H1 (cell line): ENCODE measurements around the gene OR13J1. TPM values are rescaled to one million over a fixed set of nuclear protein-coding genes. Genes with fewer than 3 reads are reported as not detected.

Experiments used
- CTCF ChIA-PET: fragments of 300-600 bp; sonication (Branson Sonifier 250); formaldehyde crosslinking; loops from one replicate; lab custom pipeline; 2021; ENCODE audit not compliant: partially characterized antibody; lab: Charles Lee
- POLR2A ChIA-PET: fragments of 300-600 bp; sonication (Branson Sonifier 250); formaldehyde crosslinking; loops from one replicate; lab custom pipeline; 2021; ENCODE audit warnings: inconsistent platforms; ENCODE audit not compliant: partially characterized antibody; lab: Charles Lee
- DNase-seq, 2 experiments: peaks; one replicate each; pipeline versions ENCODE4 v3.0.0 to v3.0.0-alpha.2; 2010 to 2022; ENCODE audit warnings: low spot score in 2 of 2, low read depth in 1 of 2, mixed read lengths in 1 of 2
- FAIRE-seq: peaks from 2 replicates; lab custom pipeline; 2011; peaks lifted over from hg19 to GRCh38; lab: Jason Lieb, UNC
- H2AFZ ChIP-seq: 2 replicates; pipeline ENCODE4 v1.8.1; 2012; ENCODE audit warnings: low read length, inconsistent platforms
- H2AK5ac ChIP-seq: 2 replicates; pipeline ENCODE4 v1.6.1; 2013; ENCODE audit warnings: low read depth, low read length
- H2BK120ac ChIP-seq: replicated peaks from 2 replicates; pipeline ENCODE3; 2013; ENCODE audit warnings: low read depth, low read length, inconsistent platforms
- H2BK12ac ChIP-seq: 2 replicates; pipeline ENCODE4 v1.6.1; 2013; ENCODE audit warnings: low read depth, low read length
- H2BK15ac ChIP-seq: 2 replicates; pipeline ENCODE4 v1.6.1; 2013; ENCODE audit warnings: low read length
- H2BK20ac ChIP-seq: 2 replicates; pipeline ENCODE4 v1.6.1; 2013; ENCODE audit warnings: low read length
- H2BK5ac ChIP-seq: 2 replicates; pipeline ENCODE4 v1.6.1; 2013; ENCODE audit warnings: low read depth, low read length
- H3K14ac ChIP-seq: 2 replicates; pipeline ENCODE4 v1.6.1; 2013; ENCODE audit warnings: inconsistent platforms; ENCODE audit not compliant: insufficient read length
- H3K18ac ChIP-seq: 2 replicates; pipeline ENCODE4 v1.6.1; 2013; ENCODE audit warnings: low read length; ENCODE audit errors: extremely low read depth
- H3K23ac ChIP-seq: 2 replicates; pipeline ENCODE4 v1.6.1; 2013; ENCODE audit warnings: inconsistent platforms; ENCODE audit not compliant: insufficient read length
- H3K23me2 ChIP-seq: 2 replicates; pipeline ENCODE4 v1.6.1; 2013; ENCODE audit warnings: low read depth, low read length
- H3K27ac ChIP-seq: 2 replicates; pipeline ENCODE4 v1.6.1; 2011; ENCODE audit warnings: low read depth, low read length, inconsistent platforms
- H3K27me3 ChIP-seq, 4 experiments: replicated peaks in 1 of 4; 1 replicate in 1 of 4; 2 replicates in 3 of 4; pipeline versions ENCODE4 v1.6.1 to v1.8.1; 2011 to 2013; ENCODE audit warnings: low read length in 3 of 4, mild to moderate bottlenecking in 3 of 4, inconsistent platforms in 2 of 4, mixed read lengths in 2 of 4, moderate library complexity in 1 of 4; ENCODE audit not compliant: control insufficient read depth in 3 of 4, insufficient read depth in 3 of 4; ENCODE audit errors: extremely low read depth in 1 of 4
- H3K36me3 ChIP-seq, 4 experiments: 2 replicates each; pipeline versions ENCODE4 v1.6.1 to v1.8.1; 2011 to 2013; ENCODE audit warnings: mild to moderate bottlenecking in 4 of 4, low read length in 3 of 4, moderate library complexity in 2 of 4, control low read depth in 1 of 4, inconsistent platforms in 1 of 4; ENCODE audit not compliant: insufficient read depth in 4 of 4, control insufficient read depth in 2 of 4
- H3K4ac ChIP-seq: replicated peaks from 2 replicates; pipeline ENCODE3; 2013; ENCODE audit warnings: low read length, low read depth, mixed read lengths, inconsistent platforms; ENCODE audit not compliant: insufficient read length
- H3K4me1 ChIP-seq, 4 experiments: replicated peaks in 1 of 4; 1 replicate in 1 of 4; 2 replicates in 3 of 4; pipeline versions ENCODE4 v1.6.1 to v1.8.1; 2011 to 2013; ENCODE audit warnings: low read length in 3 of 4, inconsistent platforms in 2 of 4, mixed read lengths in 1 of 4; ENCODE audit not compliant: insufficient read depth in 4 of 4, control insufficient read depth in 3 of 4
- H3K4me2 ChIP-seq, 2 experiments: 2 replicates each; pipeline versions ENCODE4 v1.6.1 to v1.8.1; 2011 to 2013; ENCODE audit warnings: low read depth in 2 of 2, low read length in 2 of 2, control low read depth in 1 of 2, inconsistent platforms in 1 of 2, mild to moderate bottlenecking in 1 of 2; ENCODE audit not compliant: insufficient read depth in 1 of 2
- H3K4me3 ChIP-seq, 4 experiments: fragments of 200-600, 300-600 bp in 1 of 4; sonication (generic), shearing (Covaris generic), sonication (Bioruptor Twin) in 1 of 4; 2 replicates each; pipeline versions ENCODE4 v1.5.1 to v1.8.1; 2011 to 2016; ENCODE audit warnings: low read length in 4 of 4, low read depth in 3 of 4, control low read depth in 2 of 4, inconsistent platforms in 2 of 4, mild to moderate bottlenecking in 2 of 4, mixed read lengths in 1 of 4, moderate library complexity in 1 of 4; ENCODE audit not compliant: insufficient read depth in 2 of 4; ENCODE audit errors: extremely low read depth in 1 of 4
- H3K56ac ChIP-seq: replicated peaks from 2 replicates; pipeline ENCODE3; 2013; ENCODE audit warnings: low read depth, mild to moderate bottlenecking, mixed read lengths, low read length, inconsistent platforms; ENCODE audit not compliant: insufficient read length
- H3K79me1 ChIP-seq: 2 replicates; pipeline ENCODE4 v1.6.1; 2013; ENCODE audit warnings: low read depth, low read length, control low read depth
- H3K79me2 ChIP-seq, 2 experiments: 2 replicates each; pipeline versions ENCODE4 v1.6.1 to v1.8.1; 2012 to 2013; ENCODE audit warnings: low read length in 2 of 2, mild to moderate bottlenecking in 2 of 2, inconsistent platforms in 1 of 2; ENCODE audit not compliant: insufficient read depth in 2 of 2, control insufficient read depth in 1 of 2
- H3K9ac ChIP-seq, 4 experiments: replicated peaks in 1 of 4; 1 replicate in 1 of 4; 2 replicates in 3 of 4; pipeline versions ENCODE4 v1.6.1 to v1.8.1; 2011 to 2013; ENCODE audit warnings: low read depth in 3 of 4, low read length in 3 of 4, control low read depth in 2 of 4, mild to moderate bottlenecking in 2 of 4, moderate library complexity in 2 of 4, inconsistent platforms in 1 of 4; ENCODE audit errors: extremely low read depth in 1 of 4
- H3K9me3 ChIP-seq, 2 experiments: 2 replicates each; pipeline versions ENCODE4 v1.6.1 to v1.8.1; 2012 to 2013; ENCODE audit warnings: mild to moderate bottlenecking in 2 of 2, moderate library complexity in 2 of 2, control low read depth in 1 of 2, inconsistent platforms in 1 of 2, low read depth in 1 of 2, low read length in 1 of 2, mixed read lengths in 1 of 2; ENCODE audit not compliant: insufficient read depth in 2 of 2
- H4K20me1 ChIP-seq, 2 experiments: replicated peaks in 1 of 2; 2 replicates each; pipeline versions ENCODE3 to v1.8.1; 2011 to 2013; ENCODE audit warnings: inconsistent platforms in 2 of 2, low read length in 2 of 2, mild to moderate bottlenecking in 1 of 2; ENCODE audit not compliant: insufficient read depth in 2 of 2, control insufficient read depth in 1 of 2
- H4K5ac ChIP-seq: 2 replicates; pipeline ENCODE4 v1.6.1; 2013; ENCODE audit warnings: low read length, low read depth, mixed read lengths, inconsistent platforms; ENCODE audit not compliant: insufficient read length
- H4K8ac ChIP-seq: 2 replicates; pipeline ENCODE4 v1.8.0; 2013; ENCODE audit warnings: mild to moderate bottlenecking, moderate library complexity, low read length, inconsistent platforms; ENCODE audit not compliant: insufficient read depth; ENCODE audit errors: extremely low read depth
- H4K91ac ChIP-seq: replicated peaks from 2 replicates; pipeline ENCODE3; 2013; ENCODE audit warnings: low read length, mixed read lengths, inconsistent platforms; ENCODE audit not compliant: insufficient read length
- CTBP2 ChIP-seq: IDR thresholded peaks from 2 replicates; pipeline ENCODE4 v1.7.0; 2011; ENCODE audit warnings: borderline replicate concordance, mild to moderate bottlenecking, moderate library complexity, mixed read lengths, low read length; ENCODE audit not compliant: insufficient read depth, insufficient read length
- EZH2 ChIP-seq: fragments of 200-600 bp; sonication (generic); IDR thresholded peaks from 2 replicates; pipeline ENCODE4 v1.7.1; 2012; ENCODE audit warnings: low read depth, mild to moderate bottlenecking, moderate library complexity, low read length, inconsistent platforms; ENCODE audit not compliant: severe bottlenecking
- KDM4A ChIP-seq: IDR thresholded peaks from one replicate; pipeline ENCODE4 v1.7.1; 2012; ENCODE audit warnings: low read depth, mild to moderate bottlenecking, moderate library complexity, low read length, inconsistent platforms; ENCODE audit not compliant: severe bottlenecking
- RFX5 ChIP-seq: IDR thresholded peaks from 2 replicates; pipeline ENCODE4 v1.6.1; 2011; ENCODE audit warnings: low read depth, low read length, improper control_type of control experiment, borderline replicate concordance
- RNF2 ChIP-seq: fragments of 200-900, 300-1000 bp; sonication (generic); IDR thresholded peaks from 2 replicates; pipeline ENCODE4 v1.7.1; 2016; ENCODE audit warnings: borderline replicate concordance, low read depth, mild to moderate bottlenecking, antibody characterized with exemption, low read length; ENCODE audit not compliant: poor library complexity, severe bottlenecking; ENCODE audit errors: missing control alignments
- WGBS, 2 experiments: shearing (Covaris generic) in 1 of 2; methylation state at CpG; one replicate each; pipeline versions ENCODE4 v1.1.6 to v1.1.7; 2013 to 2015; ENCODE audit warnings: low lambda C conversion rate in 2 of 2, mixed read lengths in 2 of 2, inconsistent platforms in 1 of 2, low coverage in 1 of 2, missing lambda C conversion rate in 1 of 2; ENCODE audit not compliant: insufficient replicate concordance in 2 of 2, insufficient coverage in 1 of 2, insufficient read length in 1 of 2; ENCODE audit errors: extremely low coverage in 1 of 2, missing lambda C conversion rate in 1 of 2; 5-methylcytosine and 5-hydroxymethylcytosine counted together
- polyA plus RNA-seq, 7 experiments: library from polyadenylated mRNA; depleted of rRNA in 3 of 7; stranded (reverse) in 5 of 7; unstranded in 2 of 7; fragments of >200 nt in 5 of 7; fragments of 200-250 nt in 2 of 7; gene quantifications; 1 replicate in 5 of 7; 2 replicates in 1 of 7; 4 replicates in 1 of 7; pipeline versions ENCODE4 v1.2.1 to v1.2.3, GENCODE V29; 2011 to 2013; ENCODE audit warnings: missing spikeins in 2 of 7, mixed read lengths in 2 of 7
- total RNA-seq: library from RNA; stranded (reverse); fragmentation: NEBNext Ultra II Directional; extraction: Animal tissue kit (Norgen Biotek cat#: 25700); gene quantifications from 2 replicates; pipeline ENCODE4 v1.2.1, GENCODE V29; 2021

Gene OR13J1
- total and polyA plus RNA-seq, 2 of the 8 experiments (the other 6 are each of a cell fraction or from before 2014, with no cell fraction given): not detected

- no peak for FAIRE-seq
- TF ChIP-seq KDM4A: no peak
- TF ChIP-seq EZH2: no peak
- no peak for TF ChIP-seq RNF2
- TF ChIP-seq RFX5: no peak
- TF ChIP-seq CTBP2: no peak
- H2BK15ac ChIP-seq: no peak overlapping the region
- no peak overlapping the region for H2AFZ ChIP-seq
- H3K14ac ChIP-seq: no peak overlapping the region
- DNase-seq: no peak
- no peaks in the 10 kb centered on the region for H3K27me3 ChIP-seq
- H3K4me2 ChIP-seq: no peak overlapping the region
- no peak overlapping the region for H3K4me3 ChIP-seq
- H3K36me3 ChIP-seq: no peaks in the 10 kb centered on the region
- H3K23ac ChIP-seq: no peak overlapping the region
- H2BK120ac ChIP-seq: no peak overlapping the region
- no peak overlapping the region for H2BK20ac ChIP-seq
- no peaks in the 10 kb centered on the region for H3K23me2 ChIP-seq
- ChIA-PET CTCF (interaction anchor here (0.8 to 1.6 kb wide), 8 partner anchors 9 to 132 kb away, joined by 3 to 6 read pairs (median 4); partner anchors contain the start of gene SPAAR), POLR2A (no interaction called here)
- 91% methylated on average over 1 of the region's 1 CpG; no CpG with 5 or more reads in 1 of the 2 experiments for WGBS, 2 experiments
- no peak overlapping the region for H3K9ac ChIP-seq
- H4K5ac ChIP-seq: no peak overlapping the region
- no peak overlapping the region for H3K27ac ChIP-seq
- no peaks in the 10 kb centered on the region for H3K79me2 ChIP-seq
- H3K4ac ChIP-seq: no peak overlapping the region
- H4K91ac ChIP-seq: no peak overlapping the region
- H2BK5ac ChIP-seq: no peak overlapping the region
- no peaks in the 10 kb centered on the region for H3K4me1 ChIP-seq
- no peak overlapping the region for H2BK12ac ChIP-seq
- no peak overlapping the region for H3K56ac ChIP-seq
- H4K8ac ChIP-seq: no peak overlapping the region
- H3K18ac ChIP-seq: no peak overlapping the region
- no peaks in the 10 kb centered on the region for H3K9me3 ChIP-seq
- no peaks in the 10 kb centered on the region for H3K79me1 ChIP-seq
- H4K20me1 ChIP-seq: no peaks in the 10 kb centered on the region
- H2AK5ac ChIP-seq: no peak overlapping the region
Observed at GRCh38 chr9:35892051-35892450, 21.9 kb upstream of the OR13J1 start.
